ENCODE results near the gene KCTD20.
"Not testable (repeated sequence)": the region's sequence is repeated elsewhere in the genome, so short reads cannot be mapped to it uniquely, and the experiment has no call there.

The KCTD20 gene

DNA sequence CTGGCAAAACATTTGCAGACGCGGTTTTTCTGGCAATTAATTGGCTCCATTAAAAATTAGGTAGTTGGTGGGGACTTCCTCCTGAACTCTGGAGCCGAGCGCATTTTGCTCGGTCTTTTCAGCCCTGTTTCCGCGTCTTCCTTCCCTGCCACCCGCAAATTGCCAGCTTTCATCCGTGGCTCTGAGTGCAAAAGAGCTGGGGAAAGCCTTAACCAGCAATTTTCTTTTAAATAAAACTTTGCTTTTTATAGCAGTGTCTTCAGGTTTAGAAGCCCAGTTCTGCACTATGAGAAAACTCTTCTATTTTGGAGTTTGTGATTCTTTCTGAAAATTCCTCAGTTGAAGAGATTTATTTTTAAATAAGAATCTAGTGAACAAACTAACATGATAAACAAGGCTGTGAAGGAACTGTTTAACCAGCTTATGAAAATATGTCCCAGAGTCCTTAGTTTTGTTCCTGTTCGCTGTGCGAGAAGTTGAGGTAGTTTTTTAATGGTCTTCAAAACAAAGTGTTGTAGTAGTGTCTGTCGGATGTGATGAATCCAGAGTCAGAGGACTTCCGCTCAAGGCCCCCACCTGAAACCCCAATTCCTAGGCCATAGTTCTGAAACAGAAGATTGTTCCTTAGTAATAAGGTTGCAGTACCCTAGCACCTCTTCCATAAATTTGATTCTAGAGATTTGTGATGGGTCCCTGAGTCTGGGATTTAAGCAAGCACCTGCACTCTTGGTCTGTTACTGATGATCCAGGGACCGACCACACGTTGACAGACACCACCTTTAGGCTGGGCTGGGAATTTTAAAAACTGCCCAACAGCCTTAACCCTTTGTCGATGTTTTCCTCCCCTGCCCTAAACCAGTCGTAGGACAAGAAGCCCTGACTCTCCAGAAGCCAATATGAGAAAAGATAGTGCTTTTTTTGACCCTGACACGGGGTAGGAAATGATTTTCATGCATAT is 950 bp downstream of the KCTD20 start:
- DNase-seq (ENCODE audit: low read depth, low spot score): no peak

GRCh38 chr6:36444470-36444869 is 1.7 kb downstream of the KCTD20 start:
- no peak for DNase-seq (ENCODE audit: low read depth, low spot score)

More for the DNA sequence above, 950 bp downstream of the KCTD20 start:
- peak overlapping the region; percentile 85 for H3K27ac ChIP-seq

DNA sequence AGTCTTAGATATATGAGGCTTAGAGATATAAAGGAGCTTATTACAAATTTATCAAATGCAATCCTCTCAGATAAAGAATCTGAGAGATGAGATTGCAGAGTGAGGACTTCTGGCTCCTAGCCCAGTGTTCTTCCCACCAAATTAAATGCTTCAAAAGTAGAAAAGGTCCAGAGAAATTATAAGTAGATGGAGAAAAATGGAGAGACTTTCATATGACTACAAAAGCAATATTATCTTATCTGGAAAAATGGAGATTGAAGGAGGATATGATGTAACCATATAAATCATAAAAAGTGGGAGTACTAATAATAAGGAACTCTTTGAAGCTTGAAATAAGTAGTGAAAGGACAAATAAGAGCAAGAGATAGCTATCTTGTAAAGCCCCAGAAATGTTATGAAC is 2.8 kb downstream of the KCTD20 start:
- DNase-seq (ENCODE audit: low read depth, low spot score): no peak
- H3K27ac ChIP-seq: no peak overlapping the region

More at GRCh38 chr6:36444470-36444869, 1.7 kb downstream of the KCTD20 start:
- peak overlapping the region; percentile 85 for H3K27ac ChIP-seq

DNA sequence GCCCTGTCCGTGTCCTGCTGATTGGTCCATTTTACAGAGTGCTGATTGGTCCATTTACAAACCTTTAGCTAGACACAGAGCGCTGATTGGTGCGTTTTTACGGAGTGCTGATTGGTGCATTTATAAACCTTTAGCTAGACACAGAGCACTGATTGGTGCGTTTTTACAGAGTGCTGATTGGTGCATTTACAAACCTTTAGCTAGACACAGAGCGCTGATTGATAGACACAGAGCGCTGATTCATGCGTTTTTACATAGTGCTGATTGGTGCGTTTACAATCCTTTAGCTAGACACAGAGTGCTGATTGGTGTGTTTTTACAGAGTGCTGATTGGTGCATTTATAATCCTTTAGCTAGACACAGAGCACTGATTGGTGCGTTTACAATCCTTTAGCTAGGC is 6.4 kb downstream of the KCTD20 start:
- not testable (repeated sequence) for H3K27ac ChIP-seq; DNase-seq (ENCODE audit: low read depth, low spot score)

DNA sequence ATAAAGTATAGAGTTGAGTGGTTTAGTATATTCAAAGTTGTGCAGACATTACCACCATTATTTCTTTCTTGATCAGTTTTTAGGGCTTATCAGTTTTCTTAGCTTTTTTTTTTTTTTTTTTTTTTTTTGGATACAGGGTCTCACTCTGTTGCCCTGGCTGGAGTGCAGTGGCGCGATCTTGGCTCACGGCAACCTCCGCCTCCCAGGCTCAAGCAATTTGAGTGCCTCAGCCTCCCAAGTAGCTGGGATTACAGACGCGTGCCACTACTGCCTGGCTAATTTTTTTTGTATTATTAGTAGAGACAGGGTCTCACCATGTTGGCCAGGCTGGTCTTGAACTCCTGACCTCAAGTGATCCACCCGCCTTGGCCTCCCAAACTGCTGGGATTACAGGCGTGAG is 10.1 kb downstream of the KCTD20 start:
- not testable (repeated sequence) for H3K27ac ChIP-seq; DNase-seq (ENCODE audit: low read depth, low spot score)

DNA sequence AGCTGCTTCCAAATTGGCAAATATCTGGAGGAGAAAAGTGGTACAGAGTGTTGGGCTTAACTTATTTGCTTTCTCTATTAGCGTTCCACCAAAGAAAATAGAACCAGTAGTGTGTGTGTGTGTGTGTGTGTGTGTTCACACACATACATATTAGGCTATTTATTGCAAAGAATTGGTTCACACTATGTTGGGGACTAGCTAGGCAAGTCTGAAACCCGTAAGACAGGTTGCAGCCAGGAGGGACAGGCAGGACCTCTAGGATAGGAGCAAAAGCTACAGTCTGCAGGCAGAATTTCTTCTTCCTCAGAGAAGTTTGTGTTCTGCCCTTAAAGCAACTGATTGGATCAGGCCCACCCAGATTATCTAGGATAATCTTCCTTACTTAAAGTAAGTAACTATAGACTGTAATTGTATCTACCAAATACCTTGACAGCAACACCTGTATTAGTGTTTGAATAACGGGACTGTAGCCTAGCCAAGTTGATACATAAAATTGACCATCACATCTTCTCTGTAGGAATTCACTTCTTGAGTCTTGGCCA is 12.8 kb downstream of the KCTD20 start:
- H3K27ac ChIP-seq: no peak overlapping the region
- DNase-seq (ENCODE audit: low read depth, low spot score): no peak

DNA sequence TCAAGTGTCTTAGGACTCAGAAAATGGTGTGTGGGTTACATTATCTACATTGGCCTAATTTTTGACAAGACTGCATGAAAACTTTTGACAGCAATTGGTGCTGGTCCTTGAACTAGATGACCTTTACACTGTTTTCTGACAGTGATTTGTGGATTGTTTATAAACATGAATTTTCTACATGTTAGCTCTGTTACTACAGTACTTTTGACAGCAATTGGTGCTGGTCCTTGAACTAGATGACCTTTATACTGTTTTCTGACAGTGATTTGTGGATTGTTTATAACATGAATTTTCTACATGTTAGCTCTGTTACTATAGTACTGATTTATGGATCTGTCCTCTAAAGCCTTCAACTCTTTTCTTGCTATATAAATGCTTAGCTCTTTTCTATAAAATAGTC is 16.7 kb downstream of the KCTD20 start:
- DNase-seq (ENCODE audit: low read depth, low spot score): no peak
- H3K27ac ChIP-seq: no peak overlapping the region

GRCh38 chr6:36460916-36461315 is 18.1 kb downstream of the KCTD20 start:
- no peak overlapping the region for H3K27ac ChIP-seq
- no peak for DNase-seq (ENCODE audit: low read depth, low spot score)

DNA sequence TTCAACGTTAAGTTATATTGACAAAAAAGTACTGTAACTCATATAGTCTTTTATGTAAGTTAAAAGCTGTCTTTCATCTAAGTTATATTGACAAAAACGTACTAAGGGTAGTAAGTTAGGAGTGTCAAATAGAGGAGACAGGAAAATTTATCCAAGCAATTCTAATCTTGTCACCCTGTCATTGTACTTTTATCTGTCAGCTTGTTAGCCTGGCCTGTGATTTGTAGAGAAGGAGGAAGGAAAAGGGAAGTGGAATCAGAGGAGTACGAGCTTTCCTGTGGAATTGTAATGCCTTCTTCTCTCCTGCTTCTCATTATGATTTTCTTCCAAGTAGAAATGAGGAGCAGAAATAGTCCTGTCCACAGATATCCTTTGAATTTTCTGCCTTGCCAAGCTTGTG is 18.8 kb downstream of the KCTD20 start:
- DNase-seq (ENCODE audit: low read depth, low spot score): no peak
- no peak overlapping the region for H3K27ac ChIP-seq

- DNase-seq (ENCODE audit: low read depth, low spot score): no peak
- H3K27ac ChIP-seq: no peak overlapping the region
These were observed 20.9 kb downstream of the KCTD20 start for GRCh38 chr6:36463676-36464075.

DNA sequence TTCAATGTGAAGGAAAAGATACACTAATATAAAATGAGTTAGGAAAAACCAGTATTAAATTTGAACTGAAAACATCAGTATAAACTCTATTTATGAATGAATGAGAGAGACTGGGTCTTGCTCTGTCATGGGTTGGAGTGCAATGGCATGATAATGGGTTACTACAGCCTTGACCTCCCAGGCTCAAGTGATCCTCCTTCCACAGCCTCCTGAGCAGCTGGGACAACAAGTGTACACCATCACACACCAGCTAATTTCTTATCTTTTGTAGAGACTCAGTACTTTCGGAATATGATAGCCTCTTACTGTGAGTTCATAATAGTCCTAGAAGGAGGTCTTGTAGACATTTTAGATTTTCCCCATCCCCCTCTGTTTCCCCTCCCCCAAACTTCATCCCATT is 21.4 kb downstream of the KCTD20 start:
- DNase-seq (ENCODE audit: low read depth, low spot score): no peak
- no peak overlapping the region for H3K27ac ChIP-seq

DNA sequence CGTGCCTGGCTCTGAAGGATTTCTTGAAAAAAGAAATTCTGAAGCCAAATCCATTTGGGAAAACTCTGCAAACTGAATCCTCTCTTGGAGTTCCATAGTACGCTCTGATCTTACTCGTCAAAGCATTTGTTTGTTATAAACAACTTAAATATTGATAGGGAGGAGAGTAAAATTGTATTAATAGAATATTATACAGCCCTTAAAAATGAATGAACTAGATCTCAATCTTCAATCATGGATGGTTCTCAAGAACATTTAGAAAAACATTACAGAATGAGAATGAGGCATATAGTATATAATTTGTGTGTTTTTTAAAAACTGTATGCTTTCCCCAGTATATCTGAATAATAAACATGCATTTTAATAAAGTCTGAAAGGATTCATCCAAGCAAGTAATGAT is 24.8 kb downstream of the KCTD20 start:
- no peak for DNase-seq (ENCODE audit: low read depth, low spot score)
- H3K27ac ChIP-seq: no peak overlapping the region

DNA sequence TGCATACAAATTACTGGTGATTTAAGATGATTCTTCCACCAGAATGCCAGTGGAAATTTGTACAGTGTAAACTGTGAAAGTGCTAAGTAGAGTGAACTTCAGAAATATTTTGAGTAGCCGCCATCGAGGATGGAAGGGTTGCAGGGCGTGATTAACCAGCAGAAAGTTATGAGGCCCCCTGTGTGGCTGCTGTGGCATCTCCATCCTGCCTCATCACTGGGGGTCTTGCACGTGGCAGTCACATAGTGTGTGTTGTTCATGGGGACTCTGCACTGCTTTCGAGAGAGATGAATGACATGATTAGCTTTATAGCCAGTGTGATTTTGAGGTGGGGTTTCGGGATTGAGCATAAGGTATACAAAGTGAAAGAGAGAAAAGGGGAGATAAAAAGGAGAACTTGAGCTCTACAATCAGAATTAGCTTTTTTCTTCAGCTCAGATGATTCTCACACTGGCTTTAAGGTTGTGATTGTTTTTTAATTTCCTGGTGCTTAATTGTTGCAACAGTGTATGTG is 26.4 kb downstream of the KCTD20 start:
- DNase-seq (ENCODE audit: low read depth, low spot score): no peak
- no peak overlapping the region for H3K27ac ChIP-seq

DNA sequence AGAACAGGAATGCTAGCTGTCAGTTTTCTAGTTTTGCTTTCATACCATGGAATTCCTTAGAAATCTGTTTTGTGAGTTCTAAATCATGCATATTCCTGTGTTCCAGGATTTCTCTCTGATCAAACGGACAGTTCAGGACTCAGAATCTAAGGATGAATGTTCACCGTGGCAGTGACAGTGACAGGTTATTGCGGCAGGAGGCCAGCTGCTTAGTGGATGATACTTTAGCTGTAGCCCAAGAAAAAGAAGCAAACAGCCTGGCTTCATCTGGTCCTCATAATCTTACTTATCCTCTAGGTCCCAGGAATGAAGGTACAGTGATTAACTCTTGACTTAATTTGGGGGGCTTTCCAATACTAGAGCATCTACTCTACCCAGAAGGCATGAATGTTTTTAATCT is 27.1 kb downstream of the KCTD20 start:
- H3K27ac ChIP-seq: no peak overlapping the region

GRCh38 chr6:36478051-36478526 is 35.3 kb downstream of the KCTD20 start:
- H3K27ac ChIP-seq: no peak overlapping the region
- DNase-seq (ENCODE audit: low read depth, low spot score): no peak

More for the DNA sequence above, 27.1 kb downstream of the KCTD20 start:
- DNase-seq (ENCODE audit: low read depth, low spot score): no peak

- DNase-seq (ENCODE audit: low read depth, low spot score): no peak
- H3K27ac ChIP-seq: no peak overlapping the region
These were observed 36.5 kb downstream of the KCTD20 start for GRCh38 chr6:36479256-36479655.

GRCh38 chr6:36483326-36483725 is 40.5 kb downstream of the KCTD20 start:
- not testable (repeated sequence) for DNase-seq (ENCODE audit: low read depth, low spot score); H3K27ac ChIP-seq

DNA sequence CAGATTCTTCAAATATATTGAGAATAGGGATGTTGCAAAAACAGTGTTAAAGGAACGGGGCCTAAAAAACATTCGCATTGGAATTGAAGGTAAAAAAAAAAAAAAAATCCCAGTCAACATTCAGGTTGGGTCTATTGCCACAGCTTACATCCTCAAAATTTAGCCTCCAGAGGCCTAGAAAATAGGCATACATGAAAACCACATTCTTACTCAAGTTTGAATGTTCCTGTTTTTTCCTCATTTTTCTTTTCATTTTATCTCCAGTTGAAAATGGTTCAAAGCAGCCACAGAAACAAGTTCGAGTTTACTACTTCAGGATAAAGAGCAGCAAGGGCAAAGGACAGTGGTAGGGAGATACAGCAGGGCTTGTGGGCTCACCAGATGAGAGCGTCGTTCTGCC is 41.9 kb downstream of the KCTD20 start:
- no peak for DNase-seq (ENCODE audit: low read depth, low spot score)
- no peak overlapping the region for H3K27ac ChIP-seq

GRCh38 chr6:36487698-36488097 is 44.9 kb downstream of the KCTD20 start:
- DNase-seq (ENCODE audit: low read depth, low spot score): no peak

GRCh38 chr6:36488221-36488620 is 45.4 kb downstream of the KCTD20 start:
- no peak overlapping the region for H3K27ac ChIP-seq
- DNase-seq (ENCODE audit: low read depth, low spot score): no peak

More at GRCh38 chr6:36487698-36488097, 44.9 kb downstream of the KCTD20 start:
- H3K27ac ChIP-seq: no peak overlapping the region

GRCh38 chr6:36489426-36489825 is 46.6 kb downstream of the KCTD20 start:
- no peak for DNase-seq (ENCODE audit: low read depth, low spot score)
- no peak overlapping the region for H3K27ac ChIP-seq
